Naive thymus-derived CD4-positive, alpha-beta T cell (primary cell): Measurements from ENCODE around the gene JUND. TPM values are rescaled to one million over a fixed set of nuclear protein-coding genes. Genes with fewer than 3 reads are reported as not detected.
A peak's percentile ranks its signal among the peaks of the same experiment; 100 is the strongest.

Experiments used
- ATAC-seq: fragments of 150-1000 bp; cut with Tn5 transposase; 2 replicates; pipeline ENCODE4 v1.10.0; 2021; ENCODE audit warnings: mild to moderate bottlenecking, moderate library complexity
- CTCF ChIA-PET: fragments of 350-600 bp; sonication (Branson Sonifier 250); formaldehyde crosslinking; loops from one replicate; lab custom pipeline; 2021; ENCODE audit warnings: antibody characterized with exemption; lab: Charles Lee
- POLR2A ChIA-PET: fragments of 350-600 bp; sonication (Branson Sonifier 250); formaldehyde crosslinking; loops from one replicate; lab custom pipeline; 2021; ENCODE audit warnings: antibody characterized with exemption, inconsistent platforms; lab: Charles Lee
- DNase-seq, 9 donors: peaks; one replicate each; pipeline versions ENCODE4 v3.0.0 to v3.0.0-alpha.2; 2020 to 2022; ENCODE audit warnings: mixed read lengths in 1 of 9
- H3K27ac ChIP-seq: one replicate; pipeline ENCODE4 v1.7.0; 2013; ENCODE audit warnings: mild to moderate bottlenecking, low read depth, low read length, moderate library complexity
- H3K27me3 ChIP-seq, 2 donors: one replicate each; pipeline ENCODE4 v1.7.0; 2013; ENCODE audit warnings: low read length in 2 of 2, mild to moderate bottlenecking in 2 of 2, moderate library complexity in 2 of 2; ENCODE audit not compliant: control insufficient read depth in 2 of 2, insufficient read depth in 2 of 2
- H3K36me3 ChIP-seq, 3 experiments: 1 replicate in 2 of 3; 2 replicates in 1 of 3; pipeline ENCODE4 v1.7.0; 2013; ENCODE audit warnings: low read length in 3 of 3, mild to moderate bottlenecking in 3 of 3, moderate library complexity in 1 of 3; ENCODE audit not compliant: insufficient read depth in 3 of 3, control insufficient read depth in 2 of 3
- H3K4me1 ChIP-seq, 2 donors: one replicate each; pipeline ENCODE4 v1.7.0; 2013; ENCODE audit warnings: low read length in 2 of 2, mild to moderate bottlenecking in 2 of 2, moderate library complexity in 1 of 2; ENCODE audit not compliant: control insufficient read depth in 2 of 2, insufficient read depth in 2 of 2
- H3K4me3 ChIP-seq: 2 replicates; pipeline ENCODE4 v1.7.0; 2013; ENCODE audit warnings: mild to moderate bottlenecking, low read length
- H3K9me3 ChIP-seq, 3 experiments: 1 replicate in 2 of 3; 2 replicates in 1 of 3; pipeline ENCODE4 v1.7.0; 2013; ENCODE audit warnings: low read length in 3 of 3; ENCODE audit not compliant: control insufficient read depth in 2 of 3
- H3K27ac Mint-ChIP-seq, 9 donors: one replicate each; pipeline ENCODE4 v1.8.0; 2020 to 2022; ENCODE audit warnings: mixed read lengths in 9 of 9, mild to moderate bottlenecking in 8 of 9, moderate library complexity in 5 of 9, inconsistent platforms in 2 of 9
- H3K27me3 Mint-ChIP-seq, 5 donors: one replicate each; pipeline ENCODE4 v1.8.0; 2021 to 2022; ENCODE audit warnings: mixed read lengths in 5 of 5, mild to moderate bottlenecking in 1 of 5
- H3K36me3 Mint-ChIP-seq, 5 donors: one replicate each; pipeline ENCODE4 v1.8.0; 2020 to 2022; ENCODE audit warnings: mixed read lengths in 5 of 5, mild to moderate bottlenecking in 3 of 5, inconsistent platforms in 1 of 5
- H3K4me1 Mint-ChIP-seq, 7 donors: one replicate each; pipeline ENCODE4 v1.8.0; 2020 to 2022; ENCODE audit warnings: mixed read lengths in 7 of 7, mild to moderate bottlenecking in 3 of 7, inconsistent platforms in 1 of 7
- H3K4me3 Mint-ChIP-seq, 10 donors: one replicate each; pipeline ENCODE4 v1.8.0; 2020 to 2022; ENCODE audit warnings: mild to moderate bottlenecking in 10 of 10, mixed read lengths in 10 of 10, moderate library complexity in 6 of 10, inconsistent platforms in 2 of 10
- H3K9me3 Mint-ChIP-seq, 11 donors: one replicate each; pipeline ENCODE4 v1.8.0; 2020 to 2022; ENCODE audit warnings: mixed read lengths in 11 of 11, mild to moderate bottlenecking in 4 of 11, inconsistent platforms in 1 of 11, moderate library complexity in 1 of 11
- intact Hi-C, 2 donors: fragments of 100-400 bp; cut with micrococcal nuclease; formaldehyde crosslinking; loops; one replicate each; pipeline ENCODE4 v1.15.1; 2023
- polyA plus RNA-seq, 2 donors: library from polyadenylated mRNA; unstranded; fragments of 300-500 nt; fragmentation: Illumina TruSeq; gene quantifications; one replicate each; pipeline ENCODE4 v1.2.3, GENCODE V29; 2021
- total RNA-seq, 6 experiments: library from RNA in 5 of 6; stranded (reverse) in 5 of 6; gene quantifications; 1 replicate in 5 of 6; 2 replicates in 1 of 6; pipeline ENCODE4 v1.2.3 and lab custom pipeline; 2021 to 2026

The JUND gene
- total and polyA plus RNA-seq, 7 experiments from 2014 or later, result 29.0 to 1,360 (median 234) TPM

GRCh38 chr19:18273561-18274218 is 7.7 kb downstream of the JUND start:
- H3K4me3 Mint-ChIP-seq, result peak overlapping the region in 6 of 10 donors; percentile 23 to 66 (median 42)
- no peak overlapping the region for H3K4me3 ChIP-seq
- peaks cover 12 to 42% (median 29%) of the 10 kb centered on the region in 7 donors for H3K4me1 Mint-ChIP-seq
- ATAC-seq (no peak), DNase-seq (peak in 3 of 9 donors; percentile 19 to 34 (median 27))
- POLR2A ChIA-PET, result interaction anchor here (10.5 kb wide), 1 partner anchor 50 kb away, joined by 757 read pairs; the partner anchor contains the start of gene LSM4
- CTCF ChIA-PET, result interaction anchor here (1.0 to 1.8 kb wide), 4 partner anchors 52 to 115 kb away, joined by 3 to 6 read pairs (median 4); no protein-coding TSS in a partner anchor
- no peak overlapping the region for H3K27ac ChIP-seq
- no peaks in the 10 kb centered on the region for H3K27me3 Mint-ChIP-seq
- no peaks in the 10 kb centered on the region for H3K9me3 ChIP-seq
- H3K36me3 Mint-ChIP-seq, result peaks cover 0 to 12% (median 2%) of the 10 kb centered on the region in 5 donors
- intact Hi-C loops, result loop anchor here in 1 of 2 donors (5.0 kb wide), 1 partner anchor 139 kb away; no protein-coding TSS in a partner anchor
- peaks cover 0 to 57% (median 0%) of the 10 kb centered on the region in 11 donors for H3K9me3 Mint-ChIP-seq
- H3K27me3 ChIP-seq, result no peaks in the 10 kb centered on the region
- H3K27ac Mint-ChIP-seq, result peak overlapping the region in 6 of 9 donors; percentile 72 to 87 (median 82)
- peaks cover 6 to 41% of the 10 kb centered on the region in 2 donors for H3K4me1 ChIP-seq
- H3K36me3 ChIP-seq, result peaks cover 0 to 15% (median 8%) of the 10 kb centered on the region in 3 experiments

- no peaks in the 10 kb centered on the region for H3K27me3 Mint-ChIP-seq
- no peaks in the 10 kb centered on the region for H3K9me3 ChIP-seq
- H3K9me3 Mint-ChIP-seq, result peaks cover 0 to 68% (median 0%) of the 10 kb centered on the region in 11 donors
- no peak overlapping the region for H3K4me3 ChIP-seq
- H3K36me3 ChIP-seq, result peaks cover 0 to 23% (median 8%) of the 10 kb centered on the region in 3 experiments
- H3K27ac ChIP-seq, result no peak overlapping the region
- no peak for DNase-seq
- H3K4me1 Mint-ChIP-seq, result peaks cover 10 to 28% (median 20%) of the 10 kb centered on the region in 7 donors
- H3K36me3 Mint-ChIP-seq, result peaks cover 0 to 11% (median 5%) of the 10 kb centered on the region in 5 donors
- H3K4me3 Mint-ChIP-seq, result peak overlapping the region in 2 of 10 donors; percentile 7 to 16
- H3K4me1 ChIP-seq, result peaks cover 4 to 27% of the 10 kb centered on the region in 2 donors
- intact Hi-C loops, result loop anchor here in 1 of 2 donors (5.0 kb wide), 1 partner anchor 141 kb away; no protein-coding TSS in a partner anchor
- POLR2A ChIA-PET, result interaction anchor here (1.0 to 4.2 kb wide), 3 partner anchors 8 to 58 kb away, joined by 3 to 30 read pairs (median 3); partner anchors contain the start of gene JUND
- no peaks in the 10 kb centered on the region for H3K27me3 ChIP-seq
- no peak for ATAC-seq
- CTCF ChIA-PET, result interaction anchor here (0.7 to 2.3 kb wide), 3 partner anchors 8 to 361 kb away, joined by 5 to 6 read pairs (median 5); no protein-coding TSS in a partner anchor
- peak overlapping the region in 5 of 9 donors; percentile 1 to 86 (median 64) for H3K27ac Mint-ChIP-seq
These were observed 10.0 kb downstream of the JUND start for GRCh38 chr19:18271433-18271841.

- Mint-ChIP-seq H3K4me1 (peaks cover 10 to 25% (median 17%) of the 10 kb centered on the region in 7 donors), H3K27ac (peak overlapping the region in 1 of 9 donors; percentile 14), H3K9me3 (peaks cover 0 to 69% (median 0%) of the 10 kb centered on the region in 11 donors), H3K27me3 (no peaks in the 10 kb centered on the region), H3K36me3 (peaks cover 0 to 17% (median 5%) of the 10 kb centered on the region in 5 donors), H3K4me3 (no peak overlapping the region)
- DNase-seq, result no peak
- H3K27me3 ChIP-seq, result no peaks in the 10 kb centered on the region
- no peak overlapping the region for H3K27ac ChIP-seq
- ATAC-seq, result no peak
- no peaks in the 10 kb centered on the region for H3K9me3 ChIP-seq
- H3K4me1 ChIP-seq, result peaks cover under 1 to 20% of the 10 kb centered on the region in 2 donors
- no peak overlapping the region for H3K4me3 ChIP-seq
- intact Hi-C loops, result loop anchor here in 1 of 2 donors (5.0 kb wide), 1 partner anchor 142 kb away; no protein-coding TSS in a partner anchor
- ChIA-PET POLR2A (interaction anchor here (0.9 to 4.2 kb wide), 3 partner anchors 9 to 59 kb away, joined by 5 to 30 read pairs (median 5); partner anchors contain the start of gene JUND), CTCF (interaction anchor here (1.9 to 2.3 kb wide), 2 partner anchors 9 to 59 kb away, joined by 5 to 6 read pairs; no protein-coding TSS in a partner anchor)
- H3K36me3 ChIP-seq, result peaks cover 0 to 28% (median 14%) of the 10 kb centered on the region in 3 experiments
These were observed 11.1 kb downstream of the JUND start for GRCh38 chr19:18270326-18270725.

GRCh38 chr19:18269070-18269723 is 12.2 kb downstream of the JUND start:
- Mint-ChIP-seq H3K27ac (peak overlapping the region in 1 of 9 donors; percentile 51), H3K4me1 (peaks cover 0 to 14% (median 5%) of the 10 kb centered on the region in 7 donors), H3K36me3 (peaks cover 0 to 20% (median 5%) of the 10 kb centered on the region in 5 donors), H3K4me3 (no peak overlapping the region), H3K27me3 (no peaks in the 10 kb centered on the region), H3K9me3 (peaks cover 0 to 62% (median 0%) of the 10 kb centered on the region in 11 donors)
- peaks cover 0 to 9% of the 10 kb centered on the region in 2 donors for H3K4me1 ChIP-seq
- no peak for ATAC-seq
- H3K9me3 ChIP-seq, result no peaks in the 10 kb centered on the region
- ChIA-PET POLR2A (interaction anchor here (2.3 to 4.2 kb wide), 2 partner anchors 10 to 17 kb away, joined by 5 to 30 read pairs; partner anchors contain the start of gene JUND), CTCF (interaction anchor here (0.6 to 2.3 kb wide), 5 partner anchors 10 to 142 kb away, joined by 3 to 6 read pairs (median 4); no protein-coding TSS in a partner anchor)
- no peak overlapping the region for H3K27ac ChIP-seq
- no peaks in the 10 kb centered on the region for H3K27me3 ChIP-seq
- no peak overlapping the region for H3K4me3 ChIP-seq
- H3K36me3 ChIP-seq, result peaks cover 0 to 39% (median 9%) of the 10 kb centered on the region in 3 experiments
- intact Hi-C loops, result no loop called here
- no peak for DNase-seq

- Histone ChIP-seq H3K9me3 (no peaks in the 10 kb centered on the region), H3K4me1 (no peaks in the 10 kb centered on the region), H3K27ac (no peak overlapping the region), H3K27me3 (no peaks in the 10 kb centered on the region), H3K4me3 (no peak overlapping the region), H3K36me3 (peaks cover 0 to 40% (median 9%) of the 10 kb centered on the region in 3 experiments)
- ChIA-PET CTCF (no interaction called here), POLR2A (interaction anchor here (4.2 kb wide), 1 partner anchor 13 kb away, joined by 30 read pairs; the partner anchor contains the start of gene JUND)
- peaks cover 0 to 7% (median 0%) of the 10 kb centered on the region in 7 donors for H3K4me1 Mint-ChIP-seq
- H3K9me3 Mint-ChIP-seq, result peaks cover 0 to 43% (median 0%) of the 10 kb centered on the region in 11 donors
- intact Hi-C loops, result no loop called here
- DNase-seq, result no peak
- peak overlapping the region in 1 of 9 donors; percentile 48 for H3K27ac Mint-ChIP-seq
- no peak for ATAC-seq
- H3K36me3 Mint-ChIP-seq, result peaks cover 0 to 20% (median 5%) of the 10 kb centered on the region in 5 donors
- no peaks in the 10 kb centered on the region for H3K27me3 Mint-ChIP-seq
- H3K4me3 Mint-ChIP-seq, result no peak overlapping the region
These were observed 14.4 kb downstream of the JUND start for GRCh38 chr19:18266771-18267686.
